OCI-LY1 (cell line): Measurements from ENCODE around the gene STK36.

Experiments
- EZH2 ChIP-seq: fragments of 200-600 bp; sonication (generic), shearing (Covaris generic); IDR thresholded peaks from 2 replicates; pipeline ENCODE4 v1.8.0; 2017; ENCODE audit warnings: borderline replicate concordance, mixed run types, mild to moderate bottlenecking, antibody characterized with exemption, low read length, moderate library complexity, mixed read lengths
- TF ChIP-seq, protein P1 (sequence below): fragments of 200-600 bp; sonication (generic), shearing (Covaris generic); IDR thresholded peaks from 2 replicates; pipeline ENCODE4 v1.5.1; 2017; ENCODE audit warnings: mild to moderate bottlenecking, antibody characterized with exemption, low read length, moderate library complexity, mixed read lengths

DNA sequence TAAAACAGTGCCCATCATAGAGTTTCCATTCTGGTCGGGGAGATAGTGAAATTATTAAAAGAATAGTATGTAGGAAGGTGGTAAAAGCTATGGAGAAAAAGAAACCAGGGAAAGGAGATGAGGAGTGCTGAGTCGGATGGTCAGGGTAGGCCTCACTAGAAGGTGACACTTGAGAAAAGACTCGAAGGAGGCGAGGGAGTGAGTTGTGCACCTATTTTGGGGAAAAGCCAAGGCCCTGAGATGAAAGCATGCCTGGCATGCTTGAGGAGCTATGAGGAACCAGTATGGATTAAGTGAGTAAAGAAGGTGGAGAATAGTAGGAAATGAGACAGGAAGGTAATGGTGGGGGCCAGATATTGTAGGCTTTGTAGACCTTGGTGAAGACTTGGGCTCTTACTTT is 31.5 kb downstream of the STK36 start:
- TF ChIP-seq EZH2 = no peak
- TF ChIP-seq, protein P1, sequence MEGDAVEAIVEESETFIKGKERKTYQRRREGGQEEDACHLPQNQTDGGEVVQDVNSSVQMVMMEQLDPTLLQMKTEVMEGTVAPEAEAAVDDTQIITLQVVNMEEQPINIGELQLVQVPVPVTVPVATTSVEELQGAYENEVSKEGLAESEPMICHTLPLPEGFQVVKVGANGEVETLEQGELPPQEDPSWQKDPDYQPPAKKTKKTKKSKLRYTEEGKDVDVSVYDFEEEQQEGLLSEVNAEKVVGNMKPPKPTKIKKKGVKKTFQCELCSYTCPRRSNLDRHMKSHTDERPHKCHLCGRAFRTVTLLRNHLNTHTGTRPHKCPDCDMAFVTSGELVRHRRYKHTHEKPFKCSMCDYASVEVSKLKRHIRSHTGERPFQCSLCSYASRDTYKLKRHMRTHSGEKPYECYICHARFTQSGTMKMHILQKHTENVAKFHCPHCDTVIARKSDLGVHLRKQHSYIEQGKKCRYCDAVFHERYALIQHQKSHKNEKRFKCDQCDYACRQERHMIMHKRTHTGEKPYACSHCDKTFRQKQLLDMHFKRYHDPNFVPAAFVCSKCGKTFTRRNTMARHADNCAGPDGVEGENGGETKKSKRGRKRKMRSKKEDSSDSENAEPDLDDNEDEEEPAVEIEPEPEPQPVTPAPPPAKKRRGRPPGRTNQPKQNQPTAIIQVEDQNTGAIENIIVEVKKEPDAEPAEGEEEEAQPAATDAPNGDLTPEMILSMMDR = no peak
